ENCODE results near the gene TFPI2. TPM values are rescaled to one million over a fixed set of nuclear protein-coding genes. Genes with fewer than 3 reads are reported as not detected.

Gene TFPI2, protein sequence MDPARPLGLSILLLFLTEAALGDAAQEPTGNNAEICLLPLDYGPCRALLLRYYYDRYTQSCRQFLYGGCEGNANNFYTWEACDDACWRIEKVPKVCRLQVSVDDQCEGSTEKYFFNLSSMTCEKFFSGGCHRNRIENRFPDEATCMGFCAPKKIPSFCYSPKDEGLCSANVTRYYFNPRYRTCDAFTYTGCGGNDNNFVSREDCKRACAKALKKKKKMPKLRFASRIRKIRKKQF
- 1 to 10 TPM in 3 of 4 donors, not detected in 1; 1.3 to 3.7 (median 1.5) TPM for total RNA-seq

DNA sequence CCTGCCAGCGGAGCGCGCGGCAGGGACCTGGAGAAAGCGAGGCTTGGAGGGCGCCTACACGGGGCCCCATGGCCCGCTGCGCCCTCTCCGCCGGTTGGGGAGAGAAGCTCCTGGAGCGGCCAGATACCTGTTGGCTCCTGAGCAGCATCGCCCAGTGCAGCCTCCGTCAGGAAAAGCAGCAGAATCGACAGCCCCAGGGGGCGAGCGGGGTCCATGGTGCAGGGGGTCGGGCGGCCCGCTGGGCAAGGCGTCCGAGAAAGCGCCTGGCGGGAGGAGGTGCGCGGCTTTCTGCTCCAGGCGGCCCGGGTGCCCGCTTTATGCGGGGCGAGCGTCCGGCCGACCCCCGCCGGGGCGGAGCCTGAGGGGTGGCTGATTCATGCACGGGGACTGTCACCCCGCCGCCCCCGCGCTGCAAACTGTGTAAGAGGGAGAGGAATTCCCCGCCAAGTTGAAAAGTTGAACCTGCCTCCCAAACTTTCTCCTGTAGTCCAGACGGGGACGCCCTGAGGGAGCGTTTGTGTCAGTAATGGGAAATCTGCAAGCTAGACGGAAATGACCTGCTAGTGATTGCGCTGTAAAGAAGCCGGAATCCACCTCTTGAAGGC, at the start of gene TFPI2:
TFPI2 (minus strand) TSS at position 290 of the 605 bp plus-strand sequence; CDS start at position 215, 75 bp downstream.
- Histone ChIP-seq H3K27me3 (peaks cover 0 to 19% (median 0%) of the 10 kb centered on the region in 3 donors), H3K4me3 (peak within 1 kb of the TSS; percentile 36 to 58 (median 50)), H3K36me3 (no peaks in the 10 kb centered on the region), H3K4me1 (peaks cover 0 to 3% of the 10 kb centered on the region in 2 donors), H3K27ac (peak within 1 kb of the TSS in 3 of 4 donors; percentile 7 to 42 (median 30)), H3K9me3 (no peaks in the 10 kb centered on the region)
- DNase-seq: no peak
- in situ Hi-C loops (cut with MboI; ENCODE audit: low sequenced_read_pairs in 4 of 4) (loop anchor here in 2 of 4 donors (25.0 kb wide), 1 partner anchor 197 kb away; no protein-coding TSS in a partner anchor), intact Hi-C loops (cut with DNase I; ENCODE audit: low total_unique reads) (no loop called here)
- ATAC-seq: peak in 1 of 2 donors; percentile 30
- TF ChIP-seq POLR2A (IDR thresholded peaks at IDR 0.05): peak in 1 of 2 donors; percentile 27
- TF ChIP-seq, protein P1, sequence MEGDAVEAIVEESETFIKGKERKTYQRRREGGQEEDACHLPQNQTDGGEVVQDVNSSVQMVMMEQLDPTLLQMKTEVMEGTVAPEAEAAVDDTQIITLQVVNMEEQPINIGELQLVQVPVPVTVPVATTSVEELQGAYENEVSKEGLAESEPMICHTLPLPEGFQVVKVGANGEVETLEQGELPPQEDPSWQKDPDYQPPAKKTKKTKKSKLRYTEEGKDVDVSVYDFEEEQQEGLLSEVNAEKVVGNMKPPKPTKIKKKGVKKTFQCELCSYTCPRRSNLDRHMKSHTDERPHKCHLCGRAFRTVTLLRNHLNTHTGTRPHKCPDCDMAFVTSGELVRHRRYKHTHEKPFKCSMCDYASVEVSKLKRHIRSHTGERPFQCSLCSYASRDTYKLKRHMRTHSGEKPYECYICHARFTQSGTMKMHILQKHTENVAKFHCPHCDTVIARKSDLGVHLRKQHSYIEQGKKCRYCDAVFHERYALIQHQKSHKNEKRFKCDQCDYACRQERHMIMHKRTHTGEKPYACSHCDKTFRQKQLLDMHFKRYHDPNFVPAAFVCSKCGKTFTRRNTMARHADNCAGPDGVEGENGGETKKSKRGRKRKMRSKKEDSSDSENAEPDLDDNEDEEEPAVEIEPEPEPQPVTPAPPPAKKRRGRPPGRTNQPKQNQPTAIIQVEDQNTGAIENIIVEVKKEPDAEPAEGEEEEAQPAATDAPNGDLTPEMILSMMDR (IDR thresholded peaks at IDR 0.05 in 4 of 5, conservative IDR thresholded peaks at IDR 0.05 in 1 of 5): no peak

DNA sequence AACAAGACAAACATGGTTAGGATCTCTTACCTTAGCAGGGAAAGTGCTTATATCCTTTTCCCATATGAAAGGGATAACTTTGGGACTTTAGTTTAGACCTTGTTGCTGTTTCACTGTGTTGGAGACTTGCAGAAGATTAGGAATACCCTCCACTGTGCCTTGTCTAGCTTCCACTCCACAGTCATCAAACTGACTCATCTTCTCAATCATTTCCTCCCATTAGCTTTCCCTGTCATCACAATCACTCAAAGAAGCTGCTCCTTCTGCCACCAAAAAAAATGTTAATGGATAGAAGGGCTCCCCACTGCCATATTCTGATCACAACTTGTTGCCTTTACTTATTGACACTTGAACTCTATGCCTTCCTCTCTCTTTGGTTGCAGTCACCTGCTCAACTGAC, 47.7 kb upstream of the TFPI2 start:
- in situ Hi-C loops (cut with MboI; ENCODE audit: low sequenced_read_pairs in 4 of 4) (loop anchor here in 1 of 4 donors (10.0 kb wide), 1 partner anchor 67 kb away; the partner anchor contains the start of gene BET1), intact Hi-C loops (cut with DNase I; ENCODE audit: low total_unique reads) (no loop called here)
- DNase-seq: no peak
- Histone ChIP-seq H3K4me3 (no peak overlapping the region), H3K9me3 (no peaks in the 10 kb centered on the region), H3K36me3 (no peaks in the 10 kb centered on the region), H3K4me1 (no peaks in the 10 kb centered on the region), H3K27ac (no peak overlapping the region), H3K27me3 (no peaks in the 10 kb centered on the region)
- ATAC-seq: no peak
- TF ChIP-seq, protein P1 (IDR thresholded peaks at IDR 0.05 in 4 of 5, conservative IDR thresholded peaks at IDR 0.05 in 1 of 5): no peak
- TF ChIP-seq POLR2A (IDR thresholded peaks at IDR 0.05): no peak

DNA sequence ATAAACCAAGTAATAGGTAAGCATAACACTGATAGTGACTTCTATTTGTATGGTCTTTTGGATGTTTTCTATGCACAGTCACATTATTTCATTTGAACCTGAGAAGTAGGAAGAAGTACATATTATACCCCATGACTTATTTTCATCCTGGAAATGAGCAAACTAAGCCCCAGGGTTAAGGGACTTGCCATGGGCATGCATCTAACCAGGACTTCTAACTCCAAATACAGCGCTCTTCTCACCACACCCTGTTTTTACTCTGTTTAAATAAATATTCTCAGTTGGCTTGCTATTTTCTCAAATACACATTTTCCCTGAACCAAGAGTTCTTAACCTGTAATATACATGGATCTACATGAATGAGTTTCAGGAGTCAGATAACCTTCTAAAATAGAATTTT, 47.3 kb upstream of the TFPI2 start:
- Histone ChIP-seq H3K27ac (no peak overlapping the region), H3K9me3 (no peaks in the 10 kb centered on the region), H3K4me3 (no peak overlapping the region), H3K36me3 (no peaks in the 10 kb centered on the region), H3K4me1 (no peaks in the 10 kb centered on the region), H3K27me3 (no peaks in the 10 kb centered on the region)
- DNase-seq (no peak), ATAC-seq (no peak)
- intact Hi-C loops (cut with DNase I; ENCODE audit: low total_unique reads): no loop called here
- in situ Hi-C loops (cut with MboI; ENCODE audit: low sequenced_read_pairs in 4 of 4): loop anchor here in 1 of 4 donors (10.0 kb wide), 1 partner anchor 67 kb away; the partner anchor contains the start of gene BET1
- TF ChIP-seq, protein P1 (IDR thresholded peaks at IDR 0.05 in 4 of 5, conservative IDR thresholded peaks at IDR 0.05 in 1 of 5): no peak
- no peak for TF ChIP-seq POLR2A (IDR thresholded peaks at IDR 0.05)

DNA sequence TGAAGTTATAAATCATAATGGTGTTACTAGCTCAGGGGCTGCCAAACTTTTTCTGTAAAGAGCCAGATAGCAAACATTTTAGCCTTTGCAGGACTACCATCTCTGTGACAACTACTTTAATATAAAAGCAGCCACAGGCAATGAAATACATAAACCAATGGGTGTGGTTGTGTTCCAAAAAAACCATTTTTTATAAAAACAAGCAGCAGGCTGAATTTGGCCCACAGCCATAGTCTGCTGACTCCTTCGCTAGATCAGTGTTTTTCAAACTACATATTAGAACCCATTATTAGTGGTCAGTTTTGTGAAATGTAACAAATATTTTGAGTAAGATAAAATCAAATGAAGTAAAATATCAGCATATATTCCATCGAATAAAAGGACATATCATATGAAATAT, 44.5 kb upstream of the TFPI2 start:
- no peaks in the 10 kb centered on the region for H3K36me3 ChIP-seq
- H3K4me1 ChIP-seq: no peaks in the 10 kb centered on the region
- no peaks in the 10 kb centered on the region for H3K27me3 ChIP-seq
- in situ Hi-C loops (cut with MboI; ENCODE audit: low sequenced_read_pairs in 4 of 4) (loop anchor here in 1 of 4 donors (10.0 kb wide), 1 partner anchor 70 kb away; the partner anchor contains the start of gene BET1), intact Hi-C loops (cut with DNase I; ENCODE audit: low total_unique reads) (no loop called here)
- TF ChIP-seq, protein P1 (IDR thresholded peaks at IDR 0.05 in 4 of 5, conservative IDR thresholded peaks at IDR 0.05 in 1 of 5): no peak
- no peak for TF ChIP-seq POLR2A (IDR thresholded peaks at IDR 0.05)
- DNase-seq (no peak), ATAC-seq (no peak)
- H3K9me3 ChIP-seq: no peaks in the 10 kb centered on the region
- H3K4me3 ChIP-seq: no peak overlapping the region
- no peak overlapping the region for H3K27ac ChIP-seq
